Measurements from ENCODE around the gene SPOCK2.

SPOCK2 gene

GRCh38 chr10:72014785-72015480 is 73.4 kb downstream of the SPOCK2 start:
- TF ChIP-seq, protein P1, sequence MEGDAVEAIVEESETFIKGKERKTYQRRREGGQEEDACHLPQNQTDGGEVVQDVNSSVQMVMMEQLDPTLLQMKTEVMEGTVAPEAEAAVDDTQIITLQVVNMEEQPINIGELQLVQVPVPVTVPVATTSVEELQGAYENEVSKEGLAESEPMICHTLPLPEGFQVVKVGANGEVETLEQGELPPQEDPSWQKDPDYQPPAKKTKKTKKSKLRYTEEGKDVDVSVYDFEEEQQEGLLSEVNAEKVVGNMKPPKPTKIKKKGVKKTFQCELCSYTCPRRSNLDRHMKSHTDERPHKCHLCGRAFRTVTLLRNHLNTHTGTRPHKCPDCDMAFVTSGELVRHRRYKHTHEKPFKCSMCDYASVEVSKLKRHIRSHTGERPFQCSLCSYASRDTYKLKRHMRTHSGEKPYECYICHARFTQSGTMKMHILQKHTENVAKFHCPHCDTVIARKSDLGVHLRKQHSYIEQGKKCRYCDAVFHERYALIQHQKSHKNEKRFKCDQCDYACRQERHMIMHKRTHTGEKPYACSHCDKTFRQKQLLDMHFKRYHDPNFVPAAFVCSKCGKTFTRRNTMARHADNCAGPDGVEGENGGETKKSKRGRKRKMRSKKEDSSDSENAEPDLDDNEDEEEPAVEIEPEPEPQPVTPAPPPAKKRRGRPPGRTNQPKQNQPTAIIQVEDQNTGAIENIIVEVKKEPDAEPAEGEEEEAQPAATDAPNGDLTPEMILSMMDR (conservative IDR thresholded peaks at IDR 0.05), result no peak
- TF ChIP-seq ZFX (IDR thresholded peaks at IDR 0.05), result no peak
- no peak overlapping the region for H3K27ac ChIP-seq

- no peak overlapping the region for H3K27ac ChIP-seq
- TF ChIP-seq, protein P1 (conservative IDR thresholded peaks at IDR 0.05), result no peak
- TF ChIP-seq ZFX (IDR thresholded peaks at IDR 0.05), result no peak
These were observed 74.2 kb downstream of the SPOCK2 start for GRCh38 chr10:72014197-72014596.

DNA sequence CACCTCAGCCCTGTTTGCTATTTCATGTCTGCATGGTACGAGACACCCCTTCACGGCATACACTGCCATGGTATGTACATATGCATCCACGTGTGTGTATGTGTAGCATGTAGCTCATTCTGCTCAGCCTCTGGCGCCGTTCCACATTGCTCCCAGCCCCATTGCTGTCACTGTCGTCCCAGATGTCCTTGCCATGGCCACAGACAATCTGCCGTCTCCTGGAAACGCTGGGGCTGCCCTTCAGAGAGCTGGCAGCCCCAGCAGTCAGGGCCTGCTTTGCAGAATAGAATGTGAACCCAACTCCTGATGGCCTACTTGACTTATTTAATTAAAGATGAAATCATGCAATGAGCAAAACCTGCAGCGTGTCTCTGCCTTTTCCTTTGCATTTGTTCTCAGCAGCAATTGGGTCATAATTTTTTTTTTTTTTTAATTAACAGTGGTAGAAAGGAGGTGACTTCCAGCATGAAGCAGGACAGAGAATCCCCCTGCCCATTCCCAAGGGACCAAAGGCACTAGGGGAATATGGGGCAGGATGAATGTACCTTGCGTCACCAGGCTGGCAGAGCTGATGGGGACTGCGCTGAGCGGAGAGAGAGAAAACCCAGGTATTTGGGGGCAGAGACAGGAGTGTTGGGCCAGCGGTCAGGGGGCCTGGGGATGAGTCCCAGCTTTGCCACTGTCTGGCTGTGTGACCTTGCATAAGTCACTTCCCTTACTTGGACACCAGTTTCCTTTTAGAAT is 75.0 kb downstream of the SPOCK2 start:
- no peak for TF ChIP-seq ZFX (IDR thresholded peaks at IDR 0.05)
- TF ChIP-seq, protein P1 (conservative IDR thresholded peaks at IDR 0.05), result no peak
- no peak overlapping the region for H3K27ac ChIP-seq

DNA sequence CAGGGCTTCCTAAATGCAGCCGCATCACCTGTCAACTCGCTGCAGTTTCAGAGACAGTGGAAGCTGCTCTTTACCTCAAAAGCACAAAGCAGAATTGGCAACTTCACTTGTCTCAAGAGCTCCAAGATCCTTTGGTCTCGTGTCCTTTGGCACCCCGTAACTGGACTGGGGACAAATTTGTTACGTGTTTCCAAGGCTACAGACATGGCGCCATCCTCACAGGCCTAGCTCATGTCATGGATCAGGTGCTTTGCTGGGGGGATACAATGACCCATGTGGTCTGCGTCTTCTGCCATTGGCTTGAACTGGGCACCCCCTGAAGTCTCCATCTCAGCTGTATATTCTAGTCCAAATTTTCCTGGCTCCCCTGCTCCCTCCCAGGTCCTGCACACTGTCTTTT is 75.6 kb downstream of the SPOCK2 start:
- no peak overlapping the region for H3K27ac ChIP-seq
- TF ChIP-seq, protein P1 (conservative IDR thresholded peaks at IDR 0.05), result no peak
- no peak for TF ChIP-seq ZFX (IDR thresholded peaks at IDR 0.05)

GRCh38 chr10:72011976-72012512 is 76.3 kb downstream of the SPOCK2 start:
- no peak overlapping the region for H3K27ac ChIP-seq
- TF ChIP-seq ZFX (IDR thresholded peaks at IDR 0.05), result no peak
- TF ChIP-seq, protein P1 (conservative IDR thresholded peaks at IDR 0.05), result no peak

- TF ChIP-seq, protein P1 (conservative IDR thresholded peaks at IDR 0.05), result no peak
- no peak for TF ChIP-seq ZFX (IDR thresholded peaks at IDR 0.05)
- no peak overlapping the region for H3K27ac ChIP-seq
These were observed 76.9 kb downstream of the SPOCK2 start for GRCh38 chr10:72011468-72011867.

GRCh38 chr10:72011016-72011415 is 77.3 kb downstream of the SPOCK2 start:
- no peak for TF ChIP-seq ZFX (IDR thresholded peaks at IDR 0.05)
- TF ChIP-seq, protein P1 (conservative IDR thresholded peaks at IDR 0.05), result no peak
- H3K27ac ChIP-seq, result no peak overlapping the region
